Left renal pelvis (tissue), 4 donors: ENCODE data around the gene RPL32. TPM values are rescaled to one million over a fixed set of nuclear protein-coding genes. Genes with fewer than 3 reads are reported as not detected.
A peak's percentile ranks its signal among the peaks of the same experiment; 100 is the strongest.
"Not testable (repeated sequence)": the region's sequence is repeated elsewhere in the genome, so short reads cannot be mapped to it uniquely, and the experiment has no call there.

Source experiments
- DNase-seq, 4 donors: peaks; one replicate each; pipeline ENCODE4 v3.0.0-alpha.2; 2013; ENCODE audit warnings: low read depth in 4 of 4, low spot score in 3 of 4
- polyA plus RNA-seq, 4 donors: library from polyadenylated mRNA; unstranded; fragments of 120-200 nt; gene quantifications; one replicate each; pipeline ENCODE4 v1.2.1, GENCODE V29; 2013; ENCODE audit not compliant: insufficient read length in 4 of 4

RPL32 gene
- 1,000 to 10,000 TPM; 2,073 to 2,338 (median 2,152) TPM for polyA plus RNA-seq

- peak; percentile 90 to 94 (median 92) for DNase-seq
These were observed at the start of gene RPL32 for GRCh38 chr3:12841149-12841969. Gene RPL32 (minus strand): TSS chr3:12841565. CDS start chr3:12840237, 1,328 bp downstream.

GRCh38 chr3:12890610-12891390 lies 49.4 kb upstream of the RPL32 start:
- DNase-seq: no peak

GRCh38 chr3:12886736-12887135 lies 45.4 kb upstream of the RPL32 start:
- no peak for DNase-seq

- no peak for DNase-seq
These were observed 44.8 kb upstream of the RPL32 start for GRCh38 chr3:12886106-12886679.

- DNase-seq: no peak
These were observed 44.2 kb upstream of the RPL32 start for GRCh38 chr3:12885583-12885930.

- no peak for DNase-seq
These were observed 43.6 kb upstream of the RPL32 start for GRCh38 chr3:12884790-12885582.

- DNase-seq: no peak
These were observed 42.9 kb upstream of the RPL32 start for GRCh38 chr3:12884186-12884680.

- DNase-seq: no peak
These were observed 41.3 kb upstream of the RPL32 start for GRCh38 chr3:12882336-12883310.

GRCh38 chr3:12881858-12882257 lies 40.5 kb upstream of the RPL32 start:
- DNase-seq: not testable (repeated sequence)

GRCh38 chr3:12879191-12879815 lies 37.9 kb upstream of the RPL32 start:
- no peak for DNase-seq

GRCh38 chr3:12878758-12879157 lies 37.4 kb upstream of the RPL32 start:
- DNase-seq: not testable (repeated sequence)

GRCh38 chr3:12878141-12878574 lies 36.8 kb upstream of the RPL32 start:
- no peak for DNase-seq

GRCh38 chr3:12877040-12877439 lies 35.7 kb upstream of the RPL32 start:
- no peak for DNase-seq

- DNase-seq: peak in 1 of 4 donors; percentile 46
These were observed 34.8 kb upstream of the RPL32 start for GRCh38 chr3:12875857-12876836.

GRCh38 chr3:12871404-12871983 lies 30.1 kb upstream of the RPL32 start:
- no peak for DNase-seq

GRCh38 chr3:12870942-12871341 lies 29.6 kb upstream of the RPL32 start:
- DNase-seq: no peak

GRCh38 chr3:12869035-12869621 lies 27.8 kb upstream of the RPL32 start:
- DNase-seq: peak in 2 of 4 donors; percentile 27 to 33
